ENCODE results near the gene CCDC63.
"Not testable (repeated sequence)": the region's sequence is repeated elsewhere in the genome, so short reads cannot be mapped to it uniquely, and the experiment has no call there.

CCDC63 gene

DNA sequence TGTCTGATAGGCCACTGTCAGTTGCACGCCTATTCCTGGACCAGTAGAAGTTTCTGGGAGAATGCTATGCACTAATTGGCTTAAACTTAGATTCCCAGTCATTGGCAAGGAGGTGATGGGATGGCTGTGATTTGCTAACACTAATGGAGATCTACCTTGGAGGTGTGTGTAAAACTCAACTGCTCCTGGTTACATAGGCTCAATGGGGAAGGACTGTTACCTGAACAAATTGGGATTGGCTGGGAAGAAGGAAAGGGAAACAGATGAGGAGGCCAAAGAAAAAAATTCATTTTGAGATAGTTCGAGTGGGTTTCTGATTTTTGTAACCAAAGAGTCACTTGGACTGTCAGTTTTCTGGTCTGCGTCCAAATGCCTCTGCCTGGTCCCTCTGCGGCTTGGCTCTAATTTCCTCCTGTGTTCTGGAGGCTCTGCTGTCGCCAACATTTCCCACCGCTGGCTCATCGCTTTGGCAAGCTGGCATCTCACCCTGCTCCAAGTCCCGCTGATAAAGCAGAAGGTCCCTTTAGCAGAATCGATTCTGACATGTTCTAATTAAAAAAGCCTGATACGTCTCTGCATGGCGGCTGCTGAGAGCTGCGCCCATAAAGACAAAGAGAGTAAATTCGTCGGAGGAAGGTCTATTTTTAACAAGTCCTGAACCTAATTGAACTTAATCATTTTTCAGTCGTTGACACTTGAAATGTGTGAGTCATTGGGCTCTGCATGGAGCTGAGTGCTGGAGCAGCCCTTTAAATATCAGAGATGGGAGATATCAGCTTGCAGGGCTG, 2.0 kb upstream of the CCDC63 start:
- FAIRE-seq: no peak

GRCh38 chr12:110845339-110845682, 1.5 kb upstream of the CCDC63 start:
- FAIRE-seq: no peak

DNA sequence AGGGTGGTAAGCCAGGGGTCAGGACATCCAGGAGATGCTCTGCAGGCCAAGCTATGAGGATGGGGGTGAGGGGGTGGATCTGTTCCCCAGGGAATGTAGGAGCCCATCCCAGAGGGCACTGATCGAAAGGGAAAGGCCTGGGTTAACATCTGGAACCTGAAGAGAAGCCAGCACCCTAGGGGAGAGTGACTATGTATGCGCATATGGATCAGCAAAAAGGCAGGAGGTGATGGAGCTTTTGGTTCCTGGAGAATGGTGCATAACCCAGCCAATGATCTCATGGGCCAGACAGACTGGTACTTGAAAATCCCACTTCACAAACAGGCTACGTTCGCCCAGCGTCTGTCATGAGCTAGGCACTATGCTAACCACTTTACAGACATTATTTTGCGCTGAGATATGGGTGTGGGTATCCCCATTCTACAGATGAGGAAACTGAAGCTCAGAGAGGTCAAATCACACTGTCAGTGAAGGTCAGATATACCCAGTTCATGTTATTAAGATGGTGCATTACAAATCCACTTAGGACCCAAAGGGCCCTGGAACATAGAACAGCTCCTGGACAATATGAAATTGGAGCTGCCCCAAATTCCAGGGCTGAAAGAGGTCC, 1.6 kb downstream of the CCDC63 start:
- FAIRE-seq: no peak

DNA sequence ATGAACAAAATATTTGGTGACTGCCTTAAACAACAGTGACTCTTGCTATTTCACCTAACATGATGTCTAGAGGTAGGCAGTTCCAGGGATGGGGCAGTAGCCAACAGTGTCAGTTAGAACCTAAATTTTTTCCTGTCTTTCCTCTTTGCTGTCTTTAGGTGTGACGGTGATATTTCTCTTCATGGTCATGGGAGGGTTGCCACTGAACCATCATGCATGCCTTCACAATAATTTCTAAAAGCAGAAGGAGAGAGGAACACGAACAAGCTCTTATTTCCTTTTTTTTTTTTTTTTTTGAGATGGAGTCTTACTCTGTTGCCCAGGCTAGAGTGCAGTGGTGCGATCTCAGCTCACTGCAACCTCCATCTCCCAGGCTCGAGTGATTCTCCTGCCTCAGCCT, 2.4 kb downstream of the CCDC63 start:
- FAIRE-seq: no peak

- FAIRE-seq: no peak
These were observed 3.1 kb downstream of the CCDC63 start for GRCh38 chr12:110849748-110850403.

DNA sequence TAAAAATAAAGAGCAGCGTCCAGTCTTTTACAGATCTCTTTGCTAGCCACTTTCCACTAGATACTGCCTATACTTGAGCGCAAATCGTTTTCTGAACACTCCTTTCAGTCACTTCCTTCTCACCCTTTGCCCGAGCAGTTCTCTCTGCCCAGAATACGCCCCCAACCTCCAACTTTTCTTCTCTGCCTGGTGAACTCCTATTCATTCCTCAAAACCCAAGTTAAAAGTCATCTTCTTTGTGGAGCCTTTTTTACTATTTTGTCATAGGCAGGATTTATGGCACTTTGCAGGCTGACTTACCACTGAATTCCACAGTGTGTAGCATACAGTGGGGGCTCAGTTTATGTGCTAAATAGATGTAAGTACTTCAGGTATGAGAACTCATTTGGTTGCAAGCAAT, 4.0 kb downstream of the CCDC63 start:
- no peak for FAIRE-seq

- no peak for FAIRE-seq
These were observed 7.0 kb downstream of the CCDC63 start for GRCh38 chr12:110853836-110854235.

- no peak for FAIRE-seq
These were observed 9.8 kb downstream of the CCDC63 start for GRCh38 chr12:110856542-110856941.

- no peak for FAIRE-seq
These were observed 10.7 kb downstream of the CCDC63 start for GRCh38 chr12:110857528-110857927.

GRCh38 chr12:110857954-110858353, 11.2 kb downstream of the CCDC63 start:
- not testable (repeated sequence) for FAIRE-seq

DNA sequence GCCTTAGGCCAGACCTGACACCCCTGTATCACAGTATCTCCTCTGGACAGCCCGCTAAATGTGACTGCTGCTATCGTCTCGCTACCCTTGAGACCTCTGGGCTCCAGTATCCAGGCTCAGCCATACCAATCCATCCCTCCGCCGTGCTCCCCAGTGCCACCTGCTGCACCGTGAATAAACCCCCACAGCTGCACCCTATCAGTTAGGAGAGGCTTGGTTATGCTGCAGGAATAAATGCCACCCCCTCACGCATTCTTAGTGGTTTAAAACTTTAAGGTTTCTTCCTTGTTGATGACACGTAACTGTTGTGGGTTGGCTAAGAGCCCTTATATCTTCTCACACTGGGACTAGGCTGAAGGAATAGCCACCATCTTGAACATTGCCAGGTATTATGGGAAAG, 12.1 kb downstream of the CCDC63 start:
- FAIRE-seq: no peak

DNA sequence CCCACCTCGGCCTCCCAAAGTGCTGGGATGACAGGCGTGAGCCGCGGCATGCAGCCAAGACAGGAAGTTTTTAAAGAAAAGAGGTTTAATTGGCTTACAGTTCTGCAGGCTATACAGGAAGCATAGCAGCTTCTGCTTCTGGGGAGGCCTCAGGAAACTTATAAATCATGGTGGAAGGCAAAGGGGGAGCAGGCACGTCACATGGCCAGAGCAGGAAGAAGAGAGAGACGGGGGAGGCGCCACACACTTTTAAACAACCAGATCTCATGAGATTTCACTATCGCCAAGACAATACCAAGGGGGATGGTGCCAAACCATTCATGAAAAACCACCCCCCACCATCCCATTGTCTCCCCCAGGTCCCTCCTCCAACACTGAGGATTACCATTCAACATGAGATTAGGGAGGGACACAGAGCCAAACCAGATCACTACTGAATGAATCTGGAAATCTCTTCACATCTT, 14.1 kb downstream of the CCDC63 start:
- FAIRE-seq: no peak

GRCh38 chr12:110861729-110862128, 14.9 kb downstream of the CCDC63 start:
- FAIRE-seq: no peak

DNA sequence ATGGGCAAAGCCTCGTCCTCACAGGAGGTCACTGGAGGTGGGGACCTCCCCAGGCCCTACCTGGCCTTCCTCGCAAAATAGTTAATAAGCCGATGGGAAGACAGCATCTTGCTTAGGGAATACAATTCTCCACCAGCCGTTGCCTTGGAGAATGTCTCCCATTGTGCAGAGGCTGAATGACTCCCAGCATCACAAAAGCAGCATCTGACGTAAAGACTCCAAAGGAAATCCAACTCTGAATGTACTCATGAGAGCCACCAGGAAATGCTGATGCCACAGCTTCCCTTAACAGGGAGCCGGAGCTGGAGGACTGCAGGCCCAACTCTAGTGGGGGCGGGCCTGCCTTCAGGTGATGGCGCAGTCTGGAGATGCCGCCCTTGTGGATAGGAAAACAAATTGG, 15.5 kb downstream of the CCDC63 start:
- FAIRE-seq: no peak

- FAIRE-seq: no peak
These were observed 16.4 kb downstream of the CCDC63 start for GRCh38 chr12:110863161-110863560.

GRCh38 chr12:110865521-110865920, 18.7 kb downstream of the CCDC63 start:
- FAIRE-seq: no peak

DNA sequence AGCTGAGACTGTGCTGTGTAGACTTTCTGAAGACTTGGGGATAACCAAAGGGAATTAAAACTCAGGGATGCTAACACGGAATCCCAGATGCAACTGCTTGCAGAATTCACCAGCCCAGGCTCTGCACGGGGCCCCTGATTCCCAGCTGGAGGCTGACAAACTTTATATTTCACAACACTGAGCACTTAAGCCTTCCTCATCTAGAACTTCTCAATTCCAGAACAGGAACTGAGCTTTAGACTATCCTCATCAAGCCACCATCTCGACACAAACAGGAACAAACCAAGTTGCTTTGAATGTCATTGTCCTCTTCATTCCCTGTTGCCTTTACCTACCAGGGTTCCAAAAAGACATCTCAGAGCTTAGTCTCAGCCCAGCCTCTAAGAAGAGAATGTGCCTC, 22.2 kb downstream of the CCDC63 start:
- FAIRE-seq: no peak

DNA sequence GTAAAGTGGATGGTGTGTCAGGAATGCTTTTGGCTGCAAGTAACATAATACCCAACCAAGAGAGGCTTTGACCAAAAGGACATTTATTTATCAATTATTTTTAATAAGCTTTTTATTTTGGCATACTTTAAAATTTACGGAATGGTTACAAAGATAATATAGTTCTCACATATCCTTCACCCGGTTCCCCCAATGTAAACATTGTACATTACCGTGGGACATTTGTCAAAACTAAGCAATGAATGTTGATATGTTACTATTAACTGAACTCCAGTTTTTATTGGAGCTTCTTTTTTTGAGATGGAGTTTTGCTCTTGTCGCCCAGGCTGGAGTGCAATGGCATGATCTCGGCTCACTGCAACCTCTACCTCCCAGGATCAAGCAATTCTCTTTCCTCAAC, 23.0 kb downstream of the CCDC63 start:
- no peak for FAIRE-seq

GRCh38 chr12:110872100-110872499, 25.3 kb downstream of the CCDC63 start:
- FAIRE-seq: no peak

- no peak for FAIRE-seq
These were observed 27.6 kb downstream of the CCDC63 start for GRCh38 chr12:110874351-110874750.

- no peak for FAIRE-seq
These were observed 28.0 kb downstream of the CCDC63 start for GRCh38 chr12:110874781-110875180.

- no peak for FAIRE-seq
These were observed 33.9 kb downstream of the CCDC63 start for GRCh38 chr12:110880651-110881050.

- no peak for FAIRE-seq
These were observed 36.5 kb downstream of the CCDC63 start for GRCh38 chr12:110883251-110883650.

GRCh38 chr12:110885152-110885840, 38.5 kb downstream of the CCDC63 start:
- FAIRE-seq: no peak

Data from TTC549 (cell line).